HG03460 (cell line): Measurements from ENCODE around the gene CACNB3.
A peak's percentile ranks its signal among the peaks of the same experiment; 100 is the strongest.
"Not testable (repeated sequence)": the region's sequence is repeated elsewhere in the genome, so short reads cannot be mapped to it uniquely, and the experiment has no call there.

Experiments
- ATAC-seq: cut with Tn5 transposase; IDR thresholded peaks from one replicate; pipeline ENCODE4 v1.9.1; 2021; ENCODE audit not compliant: unreplicated experiment

The CACNB3 gene

DNA sequence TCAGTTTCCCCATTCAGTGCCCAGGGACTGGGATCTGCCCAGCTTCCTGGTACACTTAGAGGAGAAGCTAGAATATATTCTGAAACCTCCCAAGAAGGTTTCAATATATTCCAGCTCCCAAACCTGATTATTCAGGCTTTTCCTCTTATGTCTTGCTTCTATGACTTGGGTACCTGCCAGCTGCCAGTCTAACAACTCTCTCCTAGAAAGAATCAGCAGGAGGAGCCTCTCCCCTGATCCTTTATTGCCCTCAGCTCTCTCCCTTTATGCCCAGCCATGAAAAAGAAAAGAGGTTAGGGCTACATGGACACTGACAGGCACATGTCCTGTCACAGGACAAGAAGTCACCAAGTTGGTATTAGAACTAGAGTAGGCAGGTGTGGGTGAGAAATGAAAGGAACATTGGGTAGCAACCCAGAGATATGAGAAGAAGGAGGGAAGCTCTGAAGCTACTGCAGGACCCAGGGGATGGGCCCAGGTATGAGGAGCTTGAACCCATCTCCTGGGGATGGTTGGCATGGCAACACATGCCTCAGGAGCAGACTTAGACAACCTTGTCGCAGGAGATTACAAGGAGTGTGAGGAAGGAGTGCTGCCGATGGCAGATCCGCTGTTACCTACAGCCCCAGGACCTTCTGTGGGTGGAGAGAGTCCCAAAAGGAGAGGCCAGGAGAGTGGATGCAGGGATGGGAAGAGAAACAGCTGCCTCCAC, 2.0 kb upstream of the CACNB3 start:
- no peak for ATAC-seq

DNA sequence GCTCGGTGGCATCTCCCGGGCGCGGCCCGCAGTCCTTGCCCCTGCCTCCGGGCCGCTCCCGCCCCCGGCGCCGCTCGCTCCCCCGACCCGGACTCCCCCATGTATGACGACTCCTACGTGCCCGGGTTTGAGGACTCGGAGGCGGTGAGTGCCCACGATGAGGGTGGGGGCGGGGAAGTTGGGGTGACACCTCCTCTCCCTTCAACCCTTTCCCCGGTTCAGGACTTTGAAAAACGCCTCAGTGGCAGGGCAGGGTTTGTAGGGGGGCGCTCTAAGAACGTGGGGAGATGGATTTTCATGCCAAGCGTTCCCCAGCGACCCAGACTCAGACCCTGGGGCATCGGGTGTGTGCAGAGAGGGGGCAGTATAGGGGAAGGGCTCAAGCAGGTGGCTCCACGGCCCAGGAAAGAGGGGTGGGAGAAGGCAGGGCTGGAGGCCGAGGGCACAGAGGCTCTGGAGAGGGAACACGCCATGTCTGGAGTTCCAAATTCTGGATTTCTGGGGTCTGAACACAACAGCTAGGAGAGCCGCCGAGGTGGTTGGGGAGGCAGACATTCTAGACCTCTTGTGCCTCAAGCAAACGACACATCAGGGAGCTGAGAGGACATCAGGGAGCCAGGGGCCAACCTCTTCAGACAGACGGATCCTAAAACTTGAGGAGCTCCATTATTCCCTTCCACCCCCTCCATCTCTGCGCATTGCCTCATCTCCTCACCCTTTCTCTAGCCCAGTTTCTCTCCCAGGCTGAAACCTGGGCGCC, 715 bp downstream of the CACNB3 start:
- no peak for ATAC-seq

DNA sequence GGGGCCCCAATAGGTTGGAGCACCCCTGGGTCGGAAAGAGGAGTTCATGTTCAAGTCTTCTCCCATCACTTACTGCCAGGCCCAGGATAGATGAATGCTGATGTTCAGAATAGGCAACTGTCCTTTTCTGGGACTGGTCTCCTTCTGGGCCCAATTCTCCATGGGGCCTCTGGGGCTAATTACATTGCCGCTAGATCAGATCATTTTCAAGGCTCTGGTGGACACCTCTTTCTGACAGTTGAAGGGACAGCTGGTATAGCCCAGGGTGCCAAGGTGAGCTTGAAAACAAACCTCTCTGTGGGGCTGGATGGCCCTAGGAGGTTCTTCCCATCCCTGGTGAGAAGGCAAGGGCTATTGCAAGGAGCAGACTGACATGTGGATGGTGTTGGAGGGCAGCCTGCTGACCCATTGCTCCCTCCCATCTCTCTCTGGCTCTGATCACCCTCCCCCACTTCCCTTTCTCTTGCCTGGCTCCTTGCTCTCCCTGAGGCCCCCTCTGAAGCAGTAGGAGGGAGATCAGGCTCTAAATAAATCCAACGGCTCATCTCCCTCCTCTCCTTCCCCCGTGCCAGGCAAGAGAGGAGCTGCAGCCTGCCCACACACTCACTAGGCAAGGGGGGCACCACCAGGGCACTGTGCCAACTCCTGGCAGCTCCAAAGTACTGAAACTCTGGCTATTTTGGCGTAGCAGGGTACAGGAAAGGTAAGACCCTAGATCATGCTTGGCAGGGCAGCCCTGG, 1.9 kb downstream of the CACNB3 start:
- ATAC-seq, result no peak

DNA sequence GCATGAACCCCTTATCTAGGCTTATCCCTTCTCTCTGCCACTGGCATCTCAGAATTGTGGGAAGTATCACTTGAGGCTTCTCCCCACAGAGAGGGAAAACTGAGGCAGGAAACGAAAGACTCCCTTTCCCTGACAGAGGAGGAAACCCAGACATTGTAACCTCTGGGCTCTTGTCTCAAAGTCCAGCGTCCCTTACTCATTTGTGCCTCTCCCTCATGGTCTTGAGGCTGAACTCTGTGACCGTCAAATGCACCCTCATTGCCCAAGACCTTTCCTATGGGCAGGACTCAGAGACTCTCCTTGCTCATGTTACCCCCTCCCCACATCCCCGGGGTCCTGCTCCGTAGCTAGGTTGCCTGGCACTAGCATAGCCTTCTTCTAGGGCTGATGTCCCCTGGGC, 3.8 kb downstream of the CACNB3 start:
- no peak for ATAC-seq

DNA sequence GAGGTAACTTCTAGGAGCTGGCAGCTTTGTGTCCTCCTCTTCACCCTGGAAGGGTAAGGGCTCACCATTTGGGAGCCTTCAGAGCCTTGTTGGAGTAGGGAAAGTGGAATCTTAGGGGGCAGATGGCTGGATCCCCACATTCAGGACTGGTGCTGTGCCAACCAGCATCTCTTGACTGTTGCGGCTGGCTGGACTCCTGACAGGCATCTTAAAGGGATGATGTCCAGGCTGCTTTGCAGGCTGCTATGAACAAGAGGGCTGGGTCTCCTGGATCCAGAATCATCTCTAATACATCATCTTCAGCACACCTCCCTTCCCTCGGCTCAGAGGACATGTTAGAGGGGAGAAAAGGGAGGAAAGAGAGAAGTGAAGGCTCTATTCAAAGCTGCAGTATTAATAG, 4.4 kb downstream of the CACNB3 start:
- ATAC-seq, result no peak

DNA sequence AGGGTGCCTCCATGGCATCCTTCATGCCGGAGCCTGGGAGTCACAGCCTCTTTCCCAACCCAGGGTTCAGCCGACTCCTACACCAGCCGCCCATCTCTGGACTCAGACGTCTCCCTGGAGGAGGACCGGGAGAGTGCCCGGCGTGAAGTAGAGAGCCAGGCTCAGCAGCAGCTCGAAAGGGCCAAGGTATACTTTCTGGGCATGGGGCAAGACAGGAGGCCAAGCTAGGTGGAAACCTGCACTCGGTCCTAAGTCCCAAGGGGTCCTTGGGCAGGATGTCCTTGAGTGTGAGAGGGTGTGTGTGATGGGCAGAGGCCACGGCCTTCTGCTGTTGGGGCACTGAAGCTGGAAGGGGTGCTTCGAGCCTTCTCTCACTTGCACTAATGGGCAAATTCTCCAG, 5.0 kb downstream of the CACNB3 start:
- ATAC-seq, result no peak

DNA sequence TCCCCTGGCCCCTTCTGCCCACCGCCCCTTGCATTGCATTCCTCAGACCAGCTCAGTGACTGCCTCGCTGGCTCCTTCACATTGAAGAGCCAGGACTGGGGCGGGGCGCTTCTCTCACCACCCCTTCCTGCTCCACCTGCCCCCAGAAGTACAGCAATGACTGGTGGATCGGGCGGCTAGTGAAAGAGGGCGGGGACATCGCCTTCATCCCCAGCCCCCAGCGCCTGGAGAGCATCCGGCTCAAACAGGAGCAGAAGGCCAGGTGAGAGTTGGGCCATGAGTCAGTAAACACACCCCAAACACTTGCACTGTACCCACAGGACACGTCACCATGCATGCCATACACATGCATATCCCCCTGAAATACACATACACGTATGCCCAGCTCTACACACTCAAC, 5.8 kb downstream of the CACNB3 start:
- ATAC-seq, result no peak

DNA sequence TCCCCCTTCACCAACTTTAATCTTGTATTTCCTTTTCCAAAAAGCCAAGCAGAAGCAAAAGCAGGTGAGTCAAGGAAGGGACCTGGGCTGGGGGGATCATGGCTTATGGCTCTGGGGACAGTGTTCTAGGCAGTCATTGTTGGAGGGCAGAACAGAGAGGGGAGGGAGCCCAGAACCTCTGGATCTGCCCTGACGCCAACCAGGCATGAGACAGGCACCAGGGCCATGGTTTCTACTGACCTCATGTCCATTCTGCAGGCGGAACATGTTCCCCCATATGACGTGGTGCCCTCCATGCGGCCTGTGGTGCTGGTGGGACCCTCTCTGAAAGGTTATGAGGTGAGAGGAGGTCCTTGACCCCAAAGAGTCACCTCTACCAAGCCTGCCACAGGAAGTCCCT, 6.6 kb downstream of the CACNB3 start:
- no peak for ATAC-seq

DNA sequence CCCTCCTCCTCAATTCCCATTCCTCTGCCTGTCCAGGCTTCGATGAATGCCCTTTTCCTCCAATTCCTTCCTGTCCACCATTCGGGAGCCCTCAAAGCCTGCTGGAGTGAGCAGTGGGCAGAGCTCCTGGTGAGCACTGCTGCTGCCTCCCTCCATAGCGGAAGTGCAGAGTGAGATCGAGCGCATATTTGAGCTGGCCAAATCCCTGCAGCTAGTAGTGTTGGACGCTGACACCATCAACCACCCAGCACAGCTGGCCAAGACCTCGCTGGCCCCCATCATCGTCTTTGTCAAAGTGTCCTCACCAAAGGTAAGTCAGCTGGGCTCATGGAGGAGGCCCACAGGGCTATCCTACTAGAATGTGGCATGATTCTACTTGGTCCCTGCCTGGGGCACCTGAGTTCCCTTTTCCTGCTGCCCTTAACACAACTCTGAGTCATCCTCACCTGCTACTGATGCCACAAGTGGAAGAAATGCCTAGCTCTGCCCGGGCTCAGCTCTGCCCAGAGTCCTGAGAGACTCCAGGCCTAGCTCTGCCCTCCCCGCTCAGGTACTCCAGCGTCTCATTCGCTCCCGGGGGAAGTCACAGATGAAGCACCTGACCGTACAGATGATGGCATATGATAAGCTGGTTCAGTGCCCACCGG, 8.0 kb downstream of the CACNB3 start:
- ATAC-seq, result no peak

DNA sequence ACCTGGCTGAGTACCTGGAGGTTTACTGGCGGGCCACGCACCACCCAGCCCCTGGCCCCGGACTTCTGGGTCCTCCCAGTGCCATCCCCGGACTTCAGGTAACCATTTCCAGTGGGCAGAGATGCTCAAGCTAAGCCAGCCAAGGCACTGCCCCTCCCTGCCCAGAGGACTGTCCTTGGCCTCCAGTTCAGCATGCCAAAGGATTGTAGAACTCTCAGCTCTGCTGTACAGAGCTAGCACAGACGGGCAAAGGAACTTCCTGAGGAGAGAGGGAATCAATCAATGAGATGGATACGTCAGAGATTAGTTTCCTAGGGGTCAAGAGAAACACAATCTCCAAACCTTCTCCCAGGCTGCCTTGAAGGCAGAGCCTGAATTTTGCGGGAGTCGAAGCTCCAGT, 8.7 kb downstream of the CACNB3 start:
- no peak for ATAC-seq

DNA sequence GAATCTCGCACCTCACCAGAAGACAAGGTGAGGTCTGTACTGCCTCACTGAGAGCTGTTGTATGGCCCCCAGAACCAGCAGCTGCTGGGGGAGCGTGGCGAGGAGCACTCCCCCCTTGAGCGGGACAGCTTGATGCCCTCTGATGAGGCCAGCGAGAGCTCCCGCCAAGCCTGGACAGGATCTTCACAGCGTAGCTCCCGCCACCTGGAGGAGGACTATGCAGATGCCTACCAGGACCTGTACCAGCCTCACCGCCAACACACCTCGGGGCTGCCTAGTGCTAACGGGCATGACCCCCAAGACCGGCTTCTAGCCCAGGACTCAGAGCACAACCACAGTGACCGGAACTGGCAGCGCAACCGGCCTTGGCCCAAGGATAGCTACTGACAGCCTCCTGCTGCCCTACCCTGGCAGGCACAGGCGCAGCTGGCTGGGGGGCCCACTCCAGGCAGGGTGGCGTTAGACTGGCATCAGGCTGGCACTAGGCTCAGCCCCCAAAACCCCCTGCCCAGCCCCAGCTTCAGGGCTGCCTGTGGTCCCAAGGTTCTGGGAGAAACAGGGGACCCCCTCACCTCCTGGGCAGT, 9.3 kb downstream of the CACNB3 start:
- no peak for ATAC-seq

DNA sequence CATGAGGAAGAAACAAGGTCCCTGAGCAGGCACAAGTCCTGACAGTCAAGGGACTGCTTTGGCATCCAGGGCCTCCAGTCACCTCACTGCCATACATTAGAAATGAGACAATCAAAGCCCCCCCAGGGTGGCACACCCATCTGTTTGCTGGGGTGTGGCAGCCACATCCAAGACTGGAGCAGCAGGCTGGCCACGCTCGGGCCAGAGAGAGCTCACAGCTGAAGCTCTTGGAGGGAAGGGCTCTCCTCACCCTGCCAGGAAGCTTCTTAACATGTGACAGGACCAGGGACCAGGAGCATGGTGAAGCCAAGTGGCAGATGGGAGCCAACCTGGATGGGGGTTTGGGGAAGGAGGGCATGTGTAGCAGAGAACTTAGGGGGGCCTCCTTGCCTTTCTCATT, 10.0 kb downstream of the CACNB3 start:
- ATAC-seq, result no peak

DNA sequence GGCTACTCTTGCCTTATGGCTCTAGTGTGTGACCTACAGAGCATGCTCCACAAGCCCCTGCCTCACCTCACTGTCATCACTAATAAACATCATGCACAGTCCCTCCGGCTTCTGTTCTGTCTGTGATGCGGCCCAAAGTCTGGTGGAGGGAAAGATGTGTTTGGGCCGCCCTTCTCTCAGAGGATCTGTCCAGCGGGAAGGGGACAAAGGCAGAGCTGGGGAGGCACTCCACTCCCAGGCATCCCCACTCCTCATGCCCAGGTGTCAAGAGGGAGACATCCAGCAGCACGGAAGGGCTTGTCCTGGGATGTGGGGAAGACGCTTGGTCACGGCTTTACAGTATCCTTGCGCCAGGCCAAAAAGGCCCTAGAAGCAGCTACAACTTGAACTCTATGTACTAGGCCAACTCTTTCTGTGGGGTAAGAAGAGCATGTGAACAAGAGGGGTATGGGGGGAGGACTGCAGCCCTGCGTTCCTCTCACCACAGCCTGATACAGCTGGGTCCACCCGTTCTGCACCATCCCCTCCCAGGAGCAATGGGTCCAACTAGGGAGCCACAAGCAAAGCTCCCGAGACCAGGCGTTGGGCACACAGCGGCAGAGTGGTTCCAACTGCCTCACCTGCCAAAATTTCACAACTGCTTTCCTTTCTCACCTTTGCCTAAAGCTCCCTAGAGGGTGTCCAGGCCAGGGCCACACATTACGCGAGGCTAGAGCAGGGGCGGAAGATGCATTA, 10.7 kb downstream of the CACNB3 start:
- ATAC-seq, result no peak

DNA sequence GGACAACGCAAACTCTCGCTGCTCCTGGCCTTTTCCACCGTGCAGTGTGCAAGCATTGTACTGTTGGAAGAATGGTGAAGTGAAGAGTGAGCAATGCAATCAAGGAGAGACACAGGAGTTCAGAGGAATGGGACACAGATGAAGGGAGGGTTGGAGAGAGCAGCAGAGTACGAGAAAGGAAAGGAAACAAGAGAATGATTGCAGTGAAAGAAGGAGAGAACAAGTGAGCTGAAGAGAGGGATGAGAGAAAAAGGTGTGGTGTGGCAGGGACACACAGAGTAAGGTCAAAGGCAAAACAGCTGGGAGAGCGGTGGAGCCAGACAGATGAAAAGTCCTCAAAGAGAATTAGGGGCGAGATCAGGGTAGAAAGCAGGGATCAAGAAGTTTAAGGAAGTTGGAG, 13.0 kb downstream of the CACNB3 start:
- ATAC-seq, result no peak

DNA sequence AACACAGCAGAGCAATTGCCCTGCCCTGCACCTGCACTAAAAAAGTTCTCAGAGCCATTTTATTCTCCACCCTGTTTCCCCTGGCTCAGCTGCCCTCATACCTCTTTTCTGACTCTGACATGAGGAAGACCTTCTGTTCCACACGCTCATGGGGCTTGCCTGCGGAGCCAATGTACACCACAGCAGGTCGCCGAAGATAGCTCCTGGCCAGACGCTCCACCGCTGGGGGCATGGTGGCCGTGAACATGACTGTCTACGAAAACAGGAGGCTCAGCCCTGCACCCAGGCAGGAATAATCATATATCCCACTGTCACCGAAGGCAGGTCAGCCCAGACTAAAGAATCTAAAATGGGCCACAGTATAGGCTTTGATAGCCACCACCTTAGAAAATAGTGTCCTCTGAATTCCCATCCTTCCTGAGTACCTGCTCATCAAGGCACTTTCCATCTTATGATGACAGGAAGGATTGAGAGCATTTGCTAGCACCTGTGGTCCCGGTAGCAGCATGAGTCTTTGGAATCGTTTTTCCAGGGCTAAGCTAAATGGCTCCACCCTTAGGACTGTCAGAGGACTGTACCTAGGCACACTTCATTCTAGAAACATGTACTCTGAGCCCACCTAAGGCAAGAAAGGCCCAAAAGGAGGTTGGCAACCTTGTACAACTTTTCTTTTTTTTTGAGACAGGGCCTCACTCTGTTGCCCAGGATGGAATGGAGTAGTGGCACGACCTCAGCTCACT, 14.2 kb downstream of the CACNB3 start:
- no peak for ATAC-seq

DNA sequence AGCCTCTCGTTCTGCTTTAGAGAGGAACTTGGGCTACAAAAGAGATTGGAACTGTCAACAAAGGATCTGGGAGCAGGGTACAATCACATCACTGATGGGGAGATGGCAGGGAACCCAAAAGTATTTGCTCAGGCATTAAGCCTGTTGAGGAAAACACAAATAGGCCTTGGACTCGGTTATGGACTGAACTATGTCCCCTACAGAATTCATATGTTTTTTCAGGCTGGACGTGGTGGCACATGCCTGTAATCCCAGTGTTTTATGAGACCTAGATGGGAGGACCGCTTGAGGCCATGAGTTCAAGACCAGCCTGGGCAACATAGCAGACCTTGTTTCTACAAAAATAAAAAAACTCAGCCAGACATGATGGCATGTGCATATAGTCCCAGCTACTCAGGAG, 19.8 kb downstream of the CACNB3 start:
- no peak for ATAC-seq

DNA sequence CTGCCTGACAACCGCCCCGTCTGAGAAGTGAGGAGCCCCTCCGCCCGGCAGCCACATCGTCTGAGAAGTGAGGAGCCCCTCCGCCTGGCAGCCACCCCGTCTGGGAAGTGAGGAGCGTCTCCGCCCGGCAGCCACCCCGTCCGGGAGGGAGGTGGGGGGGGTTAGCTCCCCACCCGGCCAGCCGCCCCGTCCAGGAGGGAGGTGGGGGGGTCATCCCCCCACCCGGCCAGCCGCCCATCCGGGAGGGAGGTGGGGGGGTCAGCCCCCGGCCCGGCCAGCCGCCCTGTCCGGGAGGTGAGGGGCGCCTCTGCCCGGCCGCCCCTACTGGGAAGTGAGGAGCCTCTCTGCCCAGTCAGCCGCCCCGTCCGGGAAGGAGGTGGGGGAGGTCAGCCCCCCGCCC, 23.7 kb downstream of the CACNB3 start:
- ATAC-seq, result not testable (repeated sequence)

DNA sequence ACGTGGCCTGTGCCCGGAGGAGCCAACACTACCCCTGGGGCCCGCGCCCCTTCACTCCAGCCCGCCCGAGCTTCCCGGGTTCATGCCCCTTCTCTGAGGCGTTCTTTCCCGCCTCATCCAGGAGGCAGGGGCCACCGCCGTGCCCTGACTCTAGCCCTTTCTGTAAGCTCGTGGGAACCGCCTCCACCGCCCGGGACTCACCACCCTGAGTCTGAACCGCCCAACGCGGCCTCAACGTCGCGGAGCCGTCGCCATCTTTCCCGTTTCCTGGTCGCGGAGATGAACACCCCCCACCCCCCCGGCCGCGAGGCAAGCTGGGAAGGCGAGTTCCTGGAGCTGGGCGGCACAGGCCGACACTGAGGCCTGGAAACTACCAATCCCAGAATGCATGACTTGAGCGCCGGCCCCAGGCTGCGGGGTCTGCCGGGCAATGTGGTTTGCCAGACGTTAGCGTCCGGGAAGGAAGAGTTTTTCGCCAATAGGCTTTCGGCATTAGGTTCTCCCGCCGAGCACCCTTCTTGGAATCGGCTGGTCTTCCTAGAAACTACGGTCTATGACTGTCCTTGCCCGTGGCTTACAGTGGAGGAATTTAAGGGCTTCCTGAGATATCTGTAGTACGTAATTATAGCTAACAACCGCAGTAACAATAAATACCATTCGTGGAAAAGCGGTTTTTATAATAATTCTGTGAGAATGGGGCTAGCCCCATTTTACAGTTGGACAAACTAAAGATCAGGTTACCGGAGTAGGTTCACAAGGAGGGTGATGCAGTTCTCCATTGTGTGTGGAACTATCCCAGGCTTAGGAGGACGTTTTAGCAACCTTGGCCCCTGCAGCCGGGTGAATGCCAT, 33.8 kb downstream of the CACNB3 start, which contains the start of gene DDX23:
Gene DDX23 (minus strand): TSS at position 281 of the 851 bp plus-strand sequence. CDS start 6,381 bp downstream, outside the sequence.
- ATAC-seq, result peak; percentile 91
